ENCODE results near the gene FLNC.

The FLNC gene

DNA sequence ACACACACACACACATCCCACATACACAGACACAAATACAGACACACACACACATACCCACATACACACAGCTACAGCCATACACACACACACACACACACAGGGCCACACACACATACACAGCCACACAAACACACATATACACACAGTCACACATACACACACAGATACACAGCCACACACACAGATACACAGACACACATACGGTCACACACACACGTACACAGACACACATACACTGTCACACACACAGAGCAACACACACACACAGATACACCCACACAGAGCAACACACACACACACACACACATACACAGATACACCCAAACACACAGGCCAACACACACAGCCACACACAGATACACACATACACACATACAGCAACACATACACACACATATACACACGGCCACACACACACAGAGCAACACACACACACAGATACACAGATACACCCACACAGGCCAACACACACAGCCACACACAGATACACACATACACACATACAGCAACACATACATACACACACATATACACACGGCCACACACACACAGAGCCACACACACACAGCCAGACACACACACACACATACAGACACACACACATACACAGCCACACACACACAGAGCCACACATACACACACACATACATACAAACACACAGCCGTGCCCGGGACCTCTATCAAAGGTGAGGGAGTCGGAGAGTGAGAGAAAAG is 58.0 kb downstream of the FLNC start:
- in situ Hi-C loops (cut with HindIII; ENCODE audit: low sequenced_read_pairs): no loop called here

DNA sequence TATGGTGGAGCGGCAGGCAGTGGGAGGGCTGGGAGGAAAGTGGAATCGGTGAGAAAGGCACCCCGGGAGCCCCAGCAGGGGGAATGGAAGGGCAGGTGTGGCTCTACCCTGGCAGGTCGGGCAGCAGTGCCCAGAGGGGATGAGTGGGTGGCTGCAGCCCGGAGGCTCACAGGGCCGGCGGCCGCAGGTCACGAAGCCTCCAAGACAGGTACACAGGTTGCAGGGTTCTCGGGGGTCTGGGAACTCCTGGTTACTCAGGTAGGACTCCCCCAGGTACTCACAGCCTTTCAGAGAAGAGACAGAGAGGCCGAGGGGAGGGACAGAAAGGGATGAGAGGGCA is 58.5 kb downstream of the FLNC start:
- in situ Hi-C loops (cut with HindIII; ENCODE audit: low sequenced_read_pairs): no loop called here

DNA sequence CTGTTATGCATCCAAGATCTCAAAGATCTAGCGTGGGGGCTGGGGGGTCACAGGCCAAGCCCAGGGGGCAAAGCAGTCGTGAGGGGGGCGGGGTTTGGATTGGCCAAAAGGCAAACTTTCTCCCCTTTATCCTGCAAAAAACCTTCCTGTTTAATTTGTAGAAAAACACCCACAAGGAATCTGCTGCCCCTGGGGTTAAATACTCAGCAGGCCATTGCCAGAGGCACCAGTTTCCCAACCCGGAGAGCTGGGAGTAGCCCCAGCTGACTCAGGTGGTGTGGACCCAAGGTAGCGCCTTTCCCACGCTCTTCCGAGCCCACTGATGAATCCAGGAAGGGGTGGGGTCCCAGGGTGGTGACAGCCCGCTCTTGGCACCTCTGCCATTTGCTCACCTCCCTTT is 58.9 kb downstream of the FLNC start:
- in situ Hi-C loops (cut with HindIII; ENCODE audit: low sequenced_read_pairs): no loop called here

DNA sequence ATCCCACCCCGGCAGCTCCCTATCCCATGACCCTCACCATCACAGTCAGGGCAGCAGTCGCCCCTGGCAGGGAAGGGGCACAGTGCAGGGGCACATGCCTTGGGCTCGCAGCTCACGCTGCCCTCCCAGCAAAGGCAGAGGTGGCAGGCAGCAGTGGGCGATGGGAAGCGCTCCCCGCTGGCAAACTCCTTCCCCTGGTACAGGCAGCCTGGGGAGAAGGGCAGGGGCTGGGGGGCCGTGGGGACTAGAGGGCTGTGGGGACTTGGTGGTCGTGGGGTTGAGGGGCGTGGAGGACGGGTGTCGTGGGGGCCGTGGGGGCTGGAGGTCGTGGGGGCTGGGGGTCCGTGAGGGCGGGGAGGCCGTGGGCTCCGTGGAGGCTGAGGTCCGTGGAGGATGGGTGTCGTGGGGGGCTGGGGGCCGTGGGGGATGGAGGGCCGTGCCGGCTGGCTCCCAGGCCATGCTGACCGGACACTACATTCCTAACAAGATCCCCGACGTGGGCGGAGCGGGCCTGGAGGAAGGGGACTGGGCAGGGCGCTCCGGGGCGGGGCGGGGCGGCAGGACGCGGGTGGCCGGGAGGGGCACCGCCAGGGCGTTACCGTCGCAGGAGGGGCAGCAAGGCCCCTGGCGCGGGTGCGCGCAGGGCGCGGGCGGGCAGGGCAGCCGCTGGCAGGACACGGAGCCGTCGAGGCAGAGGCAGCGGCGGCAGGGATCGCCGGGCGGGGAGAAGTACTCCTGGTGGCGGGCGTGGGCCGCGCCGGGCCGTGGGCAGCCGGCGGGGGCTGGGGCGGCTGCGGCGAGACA is 60.3 kb downstream of the FLNC start:
- in situ Hi-C loops (cut with HindIII; ENCODE audit: low sequenced_read_pairs): no loop called here

DNA sequence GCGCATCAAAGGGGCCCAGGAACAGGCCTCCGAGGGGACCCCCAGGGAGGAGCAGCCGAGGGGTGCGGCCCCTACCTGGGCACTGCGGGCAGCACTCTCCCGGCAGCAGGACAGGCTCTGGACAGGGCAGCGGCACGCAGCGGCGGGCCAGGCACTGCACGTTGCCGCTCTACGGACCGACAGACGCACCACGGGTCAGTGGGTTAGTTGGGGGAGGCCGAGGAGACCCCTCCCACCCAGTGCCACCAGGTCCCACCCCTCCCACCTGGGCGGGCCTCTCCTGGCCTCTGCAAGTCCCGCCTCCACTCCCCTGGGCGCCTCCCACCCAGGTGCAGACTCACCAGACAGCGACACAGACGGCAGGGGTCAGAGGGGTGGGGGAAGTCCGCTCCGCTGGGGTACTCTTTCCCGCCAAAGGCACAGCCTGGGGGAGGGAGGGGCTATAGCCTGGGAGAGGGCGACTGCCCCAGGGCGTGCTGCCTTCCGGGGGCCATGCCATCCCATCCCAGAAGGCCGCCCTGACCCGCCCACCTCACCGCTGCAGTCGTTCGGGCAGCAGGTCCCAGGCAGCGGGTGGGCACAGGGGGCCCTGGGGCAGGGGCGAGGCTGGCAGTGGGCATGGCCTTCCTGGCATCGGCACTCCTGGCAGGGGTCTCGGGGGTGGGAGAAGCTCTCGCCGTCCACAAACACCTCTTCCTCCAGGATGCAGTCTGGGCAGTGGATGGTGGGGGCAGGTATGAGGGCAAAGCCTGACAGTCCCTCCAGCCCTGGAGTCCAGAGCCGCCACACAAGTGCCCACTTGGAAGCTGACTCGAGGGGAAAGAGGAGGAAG is 61.1 kb downstream of the FLNC start:
- in situ Hi-C loops (cut with HindIII; ENCODE audit: low sequenced_read_pairs): no loop called here

DNA sequence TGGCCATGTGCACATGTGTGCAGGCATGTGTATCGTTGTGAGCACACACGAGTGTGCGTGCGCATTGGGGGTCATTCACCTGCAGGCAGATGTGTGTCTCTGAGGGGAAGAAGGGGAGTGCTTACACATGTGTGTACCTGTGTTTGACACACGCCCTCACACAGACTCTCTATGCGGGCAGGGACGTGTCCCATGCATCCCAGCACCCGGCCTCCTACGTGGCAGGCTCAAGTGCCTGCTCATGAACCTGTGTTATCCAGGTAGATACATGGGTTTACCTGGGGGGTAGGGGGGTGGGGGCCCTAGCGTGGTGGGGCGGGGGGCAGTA is 61.7 kb downstream of the FLNC start:
- in situ Hi-C loops (cut with HindIII; ENCODE audit: low sequenced_read_pairs): no loop called here

DNA sequence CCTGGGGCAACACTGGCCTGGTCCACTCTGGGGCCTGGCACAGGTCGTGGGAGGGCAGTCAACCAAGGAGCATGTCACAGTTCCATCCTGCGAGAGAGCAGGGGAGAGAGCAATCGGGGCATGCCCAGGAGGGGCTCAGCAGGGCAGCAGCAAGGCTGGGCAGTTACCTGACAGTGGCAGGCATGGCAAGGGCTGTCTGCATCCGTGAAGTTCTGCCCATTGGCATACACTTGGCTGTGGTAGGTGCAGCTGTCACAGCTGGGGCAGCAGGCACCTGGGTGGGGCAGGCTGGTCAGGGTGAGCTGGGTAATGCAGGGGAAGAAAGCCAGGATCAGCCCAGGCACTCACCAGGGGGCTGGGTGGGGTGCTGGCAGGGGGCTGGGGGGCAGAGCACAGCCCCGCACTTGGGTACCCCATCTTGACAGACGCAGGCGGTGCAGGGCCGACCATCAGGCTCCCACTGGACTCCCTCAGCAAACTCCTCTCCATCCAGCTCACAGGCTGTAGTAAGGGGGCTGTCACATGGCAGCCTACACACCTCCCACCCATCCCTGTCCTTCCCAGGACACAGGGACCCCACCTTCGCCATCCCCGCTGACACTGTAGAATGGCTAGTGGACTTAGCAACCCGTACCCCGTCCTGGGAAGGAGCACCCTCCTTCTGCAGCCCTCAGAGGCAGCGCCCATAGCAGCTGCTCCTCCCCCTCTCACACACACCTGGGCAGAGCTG is 62.5 kb downstream of the FLNC start:
- in situ Hi-C loops (cut with HindIII; ENCODE audit: low sequenced_read_pairs): no loop called here

DNA sequence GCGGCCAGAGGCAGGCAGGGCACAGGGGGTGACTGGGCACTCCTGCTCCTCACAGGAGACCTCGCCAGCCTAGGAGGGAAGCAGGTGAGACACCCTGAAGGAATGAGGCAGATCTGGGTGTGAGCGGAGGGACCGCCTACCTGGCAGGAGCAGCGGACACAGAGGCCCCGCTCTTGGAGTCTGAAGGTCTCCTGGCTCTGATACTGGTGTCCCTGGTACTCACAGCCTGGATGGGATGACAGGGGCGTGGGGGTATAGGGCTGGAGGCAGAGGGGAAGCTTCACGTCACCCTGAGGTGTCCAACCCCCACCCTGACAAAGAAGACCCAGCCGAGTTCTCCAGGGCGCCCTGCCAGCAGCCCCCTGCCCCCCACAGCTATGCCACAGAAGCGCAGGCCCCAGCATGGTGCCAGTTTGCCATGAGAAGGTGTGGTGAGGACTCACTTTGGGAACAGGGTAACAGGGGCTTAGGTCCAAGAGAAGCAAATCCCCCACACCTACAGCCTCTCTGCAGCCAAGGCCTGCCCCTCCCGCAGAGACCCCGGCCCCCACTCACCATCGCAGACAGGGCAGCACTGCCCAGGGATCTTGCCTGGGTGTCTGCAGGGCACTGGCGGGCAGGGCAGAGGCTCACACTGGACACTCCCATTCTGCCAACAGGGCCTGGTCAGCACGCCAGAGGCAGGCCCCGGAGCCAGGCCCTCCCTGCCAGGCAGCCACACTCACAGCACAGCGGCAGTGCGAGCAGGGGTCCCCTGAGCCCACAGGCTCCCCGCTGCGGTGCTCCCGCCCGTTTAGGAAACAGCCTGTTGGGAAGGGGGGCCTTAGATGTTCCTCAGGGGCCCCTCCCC is 63.3 kb downstream of the FLNC start:
- in situ Hi-C loops (cut with HindIII; ENCODE audit: low sequenced_read_pairs): no loop called here

DNA sequence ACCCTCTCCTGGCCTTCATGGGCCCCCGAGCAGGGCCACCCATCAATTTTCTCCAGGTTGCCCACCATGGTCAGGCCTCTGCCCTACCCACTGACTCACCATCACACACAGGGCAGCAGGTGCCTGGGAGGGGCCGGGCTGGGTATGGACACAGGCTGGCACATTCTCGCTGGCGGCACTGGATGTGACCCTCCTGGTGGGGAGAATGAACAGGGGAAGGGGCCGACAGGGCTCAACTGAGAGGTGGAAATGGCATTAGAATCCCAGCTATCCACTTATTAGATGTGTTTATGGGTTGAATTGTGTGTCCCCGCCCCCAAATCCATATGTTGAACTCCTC is 63.9 kb downstream of the FLNC start:
- in situ Hi-C loops (cut with HindIII; ENCODE audit: low sequenced_read_pairs): no loop called here

DNA sequence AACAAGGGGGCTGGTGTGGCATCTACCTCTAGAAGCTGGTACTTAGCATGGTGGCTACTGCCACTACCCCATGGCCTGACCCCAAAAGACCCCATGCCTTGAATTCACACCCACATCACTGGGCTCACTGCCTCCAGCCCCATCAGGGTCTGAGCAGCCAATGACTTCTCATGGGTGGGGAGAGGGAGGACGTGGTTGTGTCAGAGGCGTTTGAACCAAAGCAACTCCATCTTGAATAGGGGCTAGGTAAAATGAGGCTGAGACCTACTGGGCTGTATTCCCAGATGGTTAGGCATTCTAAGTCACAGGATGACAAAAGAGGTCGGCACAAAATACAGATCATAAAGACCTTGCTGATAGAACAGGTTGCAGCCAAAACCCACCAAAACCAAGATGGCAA is 65.1 kb downstream of the FLNC start:
- in situ Hi-C loops (cut with HindIII; ENCODE audit: low sequenced_read_pairs): no loop called here

DNA sequence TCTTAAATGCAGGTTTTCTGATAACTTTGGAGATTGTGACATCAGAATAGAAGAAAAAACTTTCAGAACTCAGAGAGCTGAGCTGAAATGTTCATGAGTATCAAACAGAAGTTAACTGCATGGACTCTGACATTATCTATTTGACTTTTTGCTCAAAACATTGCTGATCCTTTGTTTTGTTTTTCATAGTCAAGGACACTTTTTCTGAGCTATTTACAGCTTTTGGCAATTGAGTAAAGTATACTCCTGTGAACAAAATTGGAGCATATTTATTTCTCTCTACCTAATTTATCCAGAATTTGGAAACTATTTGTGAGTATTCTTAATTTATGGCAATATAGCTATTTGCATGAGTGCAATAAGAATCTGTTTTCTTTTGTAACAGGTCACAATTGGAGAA is 69.2 kb downstream of the FLNC start:
- in situ Hi-C loops (cut with HindIII; ENCODE audit: low sequenced_read_pairs): no loop called here

DNA sequence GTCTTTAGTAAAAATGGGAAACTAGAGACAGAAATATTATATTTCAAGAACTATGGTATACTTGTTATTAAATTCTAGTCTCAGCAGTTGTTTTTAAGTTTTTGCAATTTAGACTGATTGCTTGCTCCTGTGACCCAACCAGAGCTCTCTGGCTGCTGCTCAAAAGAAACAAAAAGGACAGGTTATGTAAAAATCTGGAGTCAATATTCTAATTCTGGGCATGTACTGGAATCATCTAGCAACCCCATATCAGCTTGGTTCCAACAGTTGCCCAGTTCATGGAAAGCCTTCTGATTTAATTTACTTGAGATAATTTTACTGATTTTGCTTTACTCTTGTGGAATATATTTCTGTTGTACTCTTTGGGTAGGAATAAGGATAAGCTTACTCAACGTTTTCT is 70.0 kb downstream of the FLNC start:
- in situ Hi-C loops (cut with HindIII; ENCODE audit: low sequenced_read_pairs): no loop called here

DNA sequence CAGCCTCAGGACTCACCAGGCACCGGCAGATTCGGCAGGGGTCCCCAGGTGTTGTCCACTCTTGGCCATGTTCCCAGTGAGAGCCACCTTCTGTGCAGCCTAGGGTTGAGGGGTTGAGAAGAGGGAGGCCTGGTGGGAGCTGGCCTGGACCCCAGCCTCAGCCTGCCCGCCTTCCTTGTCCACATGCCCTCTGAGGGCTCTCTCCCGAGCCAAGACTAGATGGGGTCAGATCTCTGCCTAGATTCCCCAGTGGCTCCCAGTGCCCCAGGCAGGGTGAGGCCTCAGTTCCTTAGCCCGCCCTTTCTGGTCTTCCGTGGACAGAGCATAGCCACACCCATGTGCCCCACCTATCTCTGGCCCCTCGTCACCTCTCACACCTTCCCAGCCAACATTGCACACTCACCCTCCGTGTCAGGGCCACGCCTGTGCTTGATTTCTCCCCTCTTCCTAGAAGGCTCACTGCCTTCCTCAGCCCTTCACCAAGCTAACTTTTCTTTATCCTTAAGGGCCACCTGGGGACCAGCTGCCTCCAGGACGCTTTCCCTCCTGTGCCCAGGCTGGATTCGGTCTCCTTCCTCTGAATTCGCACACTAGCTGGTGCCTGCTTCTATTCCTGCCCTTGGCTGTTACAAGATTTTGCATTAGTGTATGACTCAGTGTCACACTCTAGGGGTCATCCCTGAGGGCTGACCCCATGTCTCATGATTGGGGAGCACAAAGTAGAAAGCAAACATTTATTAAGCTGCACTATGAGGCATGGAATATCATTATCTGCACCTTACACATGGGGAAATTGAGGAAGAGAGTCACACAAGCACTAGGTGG is 72.8 kb downstream of the FLNC start:
- in situ Hi-C loops (cut with HindIII; ENCODE audit: low sequenced_read_pairs): no loop called here

DNA sequence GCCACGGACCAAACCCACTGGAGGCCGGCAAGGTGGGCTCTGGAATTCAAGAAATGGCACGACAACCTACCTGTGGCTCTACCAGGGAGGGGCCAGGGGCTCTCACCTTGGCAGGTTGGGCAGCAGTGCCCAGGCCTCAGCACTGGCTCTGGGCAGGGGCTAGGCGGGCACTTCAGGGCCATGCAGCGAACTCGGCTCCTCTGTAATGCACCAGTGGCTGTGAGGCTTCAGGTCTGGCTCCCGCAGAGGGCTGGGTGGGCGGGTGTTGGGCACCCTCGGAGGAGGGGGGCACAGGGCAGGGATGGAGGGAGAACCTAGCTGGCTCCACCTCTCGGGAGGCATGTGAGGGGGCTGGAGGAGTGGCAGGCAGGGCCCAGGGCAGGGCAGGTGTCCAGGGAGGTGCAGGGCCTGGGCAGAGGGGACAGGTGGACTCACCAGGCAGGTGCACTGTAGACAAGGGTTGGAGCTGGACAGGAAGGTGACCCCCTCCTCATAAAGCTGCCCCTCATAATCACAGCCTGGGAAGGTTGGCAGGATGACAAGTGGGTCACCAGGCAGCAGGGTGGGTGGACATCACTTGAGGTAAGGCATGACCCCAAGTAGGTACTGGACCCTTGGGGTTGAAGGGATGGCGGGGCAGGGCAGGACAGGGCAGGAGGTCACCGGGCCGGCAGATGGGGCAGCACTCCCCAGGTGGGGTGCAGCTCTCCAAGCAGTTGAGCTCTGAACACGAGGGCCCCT is 73.6 kb downstream of the FLNC start:
- in situ Hi-C loops (cut with HindIII; ENCODE audit: low sequenced_read_pairs): no loop called here

DNA sequence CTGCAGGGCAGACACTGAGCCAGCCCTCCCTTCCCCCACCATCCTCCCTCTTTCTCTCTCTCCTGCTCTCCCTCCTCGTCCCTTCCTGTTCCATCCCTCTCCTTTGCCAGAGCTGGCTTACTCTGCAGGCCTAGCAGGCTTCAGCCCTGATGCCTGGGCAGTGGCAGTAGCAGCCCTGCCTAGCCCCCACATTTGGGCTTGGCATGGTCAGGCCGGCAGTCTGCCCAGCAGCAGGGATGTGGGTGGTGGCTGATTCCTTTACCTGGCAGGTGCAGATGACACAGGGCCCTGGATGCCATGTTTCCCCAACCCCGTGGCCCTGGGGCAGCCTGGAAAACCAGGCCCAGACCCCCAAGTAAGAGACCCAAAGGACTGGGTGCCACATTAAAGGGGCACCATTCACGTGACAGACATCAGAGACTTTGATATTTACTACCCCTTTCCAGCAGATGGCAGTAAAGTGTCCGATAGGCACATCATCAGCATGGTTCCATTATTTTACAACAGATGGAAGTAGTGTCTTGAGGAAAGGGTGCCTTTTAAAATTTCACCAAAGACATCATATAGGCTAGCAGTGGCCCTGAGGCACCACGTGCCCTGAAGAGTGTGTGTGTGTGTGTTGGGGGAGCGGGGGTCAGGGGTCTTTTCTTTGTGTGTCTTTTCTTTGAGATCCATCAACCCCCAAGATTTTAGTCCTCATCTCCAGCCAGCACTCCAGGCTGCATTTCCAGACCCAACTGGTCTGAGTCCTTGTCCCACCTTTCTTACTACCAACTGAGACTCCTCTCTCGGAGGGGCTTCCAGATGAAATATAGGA is 74.4 kb downstream of the FLNC start:
- in situ Hi-C loops (cut with HindIII; ENCODE audit: low sequenced_read_pairs): no loop called here

DNA sequence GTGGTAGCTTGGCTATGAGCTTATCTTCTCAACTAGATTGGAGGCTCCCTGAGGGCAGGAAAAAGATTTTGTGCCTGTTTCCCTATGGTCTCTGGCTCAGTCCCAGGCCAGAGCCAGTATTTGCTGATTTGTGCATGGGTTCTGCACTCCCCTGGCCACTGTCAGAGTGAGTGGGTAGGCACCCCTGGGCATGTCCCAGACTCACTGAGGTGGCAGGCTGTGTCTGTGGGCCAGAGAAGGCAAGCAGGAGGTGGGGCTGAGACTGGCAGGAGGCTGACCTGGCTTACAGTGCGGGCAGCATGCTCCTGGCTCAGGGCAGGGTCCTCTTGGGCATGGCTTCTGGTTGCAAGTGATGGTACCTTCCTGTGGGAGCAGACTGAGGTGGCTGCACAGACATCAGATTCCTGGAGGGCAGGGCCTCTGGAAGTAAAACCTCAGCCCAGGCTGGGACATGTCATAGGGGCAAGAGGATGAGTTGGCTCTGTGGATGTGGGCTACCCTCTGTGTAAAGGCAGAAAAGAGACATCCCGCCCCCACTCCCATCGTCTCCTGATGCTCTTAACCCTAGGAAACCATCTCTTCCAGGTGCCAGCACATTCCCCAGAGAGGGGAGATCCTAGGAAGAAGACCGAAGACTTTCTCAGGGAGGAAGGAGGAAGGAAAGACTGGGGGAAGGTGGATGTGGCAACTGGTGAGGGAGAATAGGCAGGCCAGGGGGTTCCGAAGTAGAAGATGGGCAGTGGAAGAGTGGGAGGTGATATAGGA is 76.0 kb downstream of the FLNC start:
- in situ Hi-C loops (cut with HindIII; ENCODE audit: low sequenced_read_pairs): no loop called here

DNA sequence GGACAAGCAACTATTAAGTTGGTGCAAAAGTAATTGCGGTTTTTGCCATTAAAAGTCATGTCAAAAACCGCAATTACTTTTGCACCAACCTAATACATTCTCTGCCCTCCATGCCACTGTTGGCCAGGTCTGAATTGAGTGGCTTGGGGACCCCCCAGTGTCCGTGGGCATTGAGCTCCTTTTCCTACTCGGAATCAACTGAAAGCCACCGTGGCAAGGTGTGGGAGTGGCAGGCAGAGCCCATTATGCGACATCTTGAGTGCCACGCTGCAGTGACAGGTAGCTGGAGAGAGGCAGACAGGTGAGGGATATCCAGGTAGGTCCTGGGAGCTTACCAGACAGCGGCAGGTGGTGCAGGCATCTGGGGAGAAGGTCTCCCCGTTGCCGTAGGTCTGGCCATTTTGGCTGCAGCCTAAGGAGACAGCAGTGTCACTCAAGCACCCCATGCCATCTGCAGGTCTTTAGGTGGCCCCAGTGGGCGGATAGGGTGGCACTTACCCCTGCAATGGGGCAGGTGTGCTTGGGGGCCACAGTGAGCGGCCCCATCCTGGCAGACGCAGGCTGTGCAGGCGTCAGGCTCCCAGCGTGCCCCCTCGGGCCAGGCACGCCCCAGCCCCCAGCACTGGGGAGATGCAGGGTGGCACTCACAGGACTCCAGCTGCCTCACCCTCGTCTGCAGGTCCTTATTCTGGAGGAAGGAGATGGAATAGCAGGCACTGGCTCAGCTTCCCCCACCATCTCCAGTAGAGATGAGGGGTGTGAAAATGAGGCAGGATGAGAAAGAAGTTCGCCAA is 76.8 kb downstream of the FLNC start:
- in situ Hi-C loops (cut with HindIII; ENCODE audit: low sequenced_read_pairs): no loop called here

Measured in endothelial cell of hepatic sinusoid (primary cell).